OCI-LY7 (cell line): Measurements from ENCODE around the gene MTUS2. TPM values are rescaled to one million over a fixed set of nuclear protein-coding genes. Genes with fewer than 3 reads are reported as not detected.
A peak's percentile ranks its signal among the peaks of the same experiment; 100 is the strongest.

ENCODE experiments used
- Bru-seq: library from RNA; stranded (reverse); fragments of 400-500 nt; gene quantifications from one replicate; lab custom pipeline; 2021; lab: Mats Ljungman, UMichigan
- BruChase-seq, 2 experiments: library from RNA; stranded (reverse); fragments of 400-500 nt; gene quantifications; one replicate each; lab custom pipeline; 2021; lab: Mats Ljungman, UMichigan
- BruUV-seq: library from RNA; stranded (reverse); fragments of 400-500 nt; replicated peaks from 2 replicates; lab custom pipeline; 2021; lab: Mats Ljungman, UMichigan
- CTCF ChIA-PET: fragments of 300-600 bp; sonication (Branson Sonifier 250); formaldehyde crosslinking; loops from one replicate; lab custom pipeline; 2022; ENCODE audit warnings: antibody characterized with exemption; ENCODE audit not compliant: unreplicated experiment; lab: Charles Lee
- POLR2A ChIA-PET: fragments of 300-600 bp; sonication (Branson Sonifier 250); formaldehyde crosslinking; loops from one replicate; lab custom pipeline; 2022; ENCODE audit warnings: antibody characterized with exemption; lab: Charles Lee
- DNase-seq: peaks from one replicate; pipeline ENCODE4 v3.0.0-alpha.2; 2015; ENCODE audit warnings: low spot score
- H2AFZ ChIP-seq: fragments of 200-600 bp; sonication (generic), shearing (Covaris generic); 2 replicates; pipeline ENCODE4 v1.6.1; 2014; ENCODE audit warnings: mild to moderate bottlenecking, antibody characterized with exemption, low read length, moderate library complexity
- H3K27ac ChIP-seq: fragments of 200-600 bp; sonication (generic); 2 replicates; pipeline ENCODE4 v1.5.1; 2014; ENCODE audit warnings: mixed run types, low read depth, mild to moderate bottlenecking, moderate library complexity, low read length, inconsistent platforms; ENCODE audit not compliant: poor library complexity, severe bottlenecking
- H3K36me3 ChIP-seq: fragments of 200-600 bp; sonication (generic); 2 replicates; pipeline ENCODE4 v1.6.1; 2014; ENCODE audit warnings: mild to moderate bottlenecking, antibody characterized with exemption, low read length, moderate library complexity, mixed read lengths; ENCODE audit not compliant: insufficient read depth
- H3K4me1 ChIP-seq: fragments of 200-600 bp; sonication (generic); 2 replicates; pipeline ENCODE4 v1.5.1; 2014; ENCODE audit warnings: mild to moderate bottlenecking, low read length; ENCODE audit not compliant: insufficient read depth, poor library complexity, severe bottlenecking
- H3K4me2 ChIP-seq: fragments of 200-600 bp; sonication (generic); 2 replicates; pipeline ENCODE4 v1.6.1; 2014; ENCODE audit warnings: mild to moderate bottlenecking, low read length
- H3K4me3 ChIP-seq: fragments of 200-600 bp; sonication (generic); 2 replicates; pipeline ENCODE4 v1.5.1; 2014; ENCODE audit warnings: mild to moderate bottlenecking, low read depth, low read length; ENCODE audit not compliant: poor library complexity, severe bottlenecking
- H3K79me2 ChIP-seq: fragments of 200-600 bp; sonication (generic); 2 replicates; pipeline ENCODE4 v1.6.1; 2016; ENCODE audit warnings: low read depth, mild to moderate bottlenecking, low read length, moderate library complexity, mixed read lengths; ENCODE audit not compliant: insufficient read depth
- H3K9me2 ChIP-seq: fragments of 200-600 bp; sonication (generic); 2 replicates; pipeline ENCODE4 v1.6.1; 2016; ENCODE audit warnings: mild to moderate bottlenecking, low read length, mixed read lengths; ENCODE audit not compliant: insufficient read depth
- H3K9me3 ChIP-seq: fragments of 200-600 bp; sonication (generic); 2 replicates; pipeline ENCODE4 v1.6.1; 2014; ENCODE audit warnings: mild to moderate bottlenecking, mixed run types, low read length, mixed read lengths
- H4K20me1 ChIP-seq: fragments of 200-600 bp; sonication (generic); 2 replicates; pipeline ENCODE4 v1.6.1; 2014; ENCODE audit warnings: mild to moderate bottlenecking, antibody characterized with exemption, low read length, moderate library complexity, mixed read lengths; ENCODE audit not compliant: insufficient read depth
- EZH2phosphoT487 ChIP-seq: fragments of 200-600 bp; sonication (generic); IDR thresholded peaks from 2 replicates; pipeline ENCODE4 v1.6.1; 2018; ENCODE audit warnings: low read depth, borderline replicate concordance, mild to moderate bottlenecking, mixed run types, antibody characterized with exemption, low read length, moderate library complexity, mixed read lengths
- intact Hi-C: fragments of 100-400 bp; cut with micrococcal nuclease; formaldehyde crosslinking; loops from one replicate; pipeline ENCODE4 v1.10.0; 2022; ENCODE audit not compliant: unreplicated experiment
- long read RNA-seq: library from polyadenylated mRNA; stranded (forward); transcript quantifications from one replicate; pipeline ENCODE4 v2.0.0, GENCODE V29; 2022
- total RNA-seq, 2 experiments: library from RNA; depleted of rRNA in 1 of 2; stranded (reverse); fragments of >200 nt in 1 of 2; shearing (Covaris generic) in 1 of 2; gene quantifications; 2 replicates each; pipeline ENCODE4 v1.2.3, GENCODE V29; 2014 to 2022
- TF ChIP-seq, protein P1 (sequence below): fragments of 200-600 bp; sonication (generic); conservative IDR thresholded peaks from 2 replicates; pipeline ENCODE4 v1.5.1; 2014; ENCODE audit warnings: mild to moderate bottlenecking, antibody characterized with exemption, low read length, moderate library complexity, mixed read lengths

The MTUS2 gene
- total RNA-seq (2014; rRNA removed; shearing (Covaris generic)) (0.16 and 1.2 TPM in 2 replicates), total RNA-seq (2022) (9.8 TPM in 2 replicates), Bru-seq, nascent RNA (percentile 29 among the genes with signal in this experiment), BruChase-seq, experiment 1, labeled RNA remaining after a 6-hour chase (percentile 29 among the genes with signal in this experiment), BruChase-seq, experiment 2, labeled RNA remaining after a 2-hour chase (percentile 30 among the genes with signal in this experiment)
- long read RNA-seq, transcript MTUS2-202 (9 exons, 1,793 nt), result major isoform, 12 of 16 reads
- long read RNA-seq, partial matches to known transcripts, result 0 of 16 reads
- long read RNA-seq, other reads (novel, unspliced or antisense), result 4 of 16 reads

- BruUV-seq, result no TSS peak
- no peak within 1 kb of the TSS for H3K4me2 ChIP-seq
- no peaks in the 10 kb centered on the region for H3K4me1 ChIP-seq
- H4K20me1 ChIP-seq, result no peaks in the 10 kb centered on the region
- no peak within 1 kb of the TSS for H3K4me3 ChIP-seq
- TF ChIP-seq, protein P1, sequence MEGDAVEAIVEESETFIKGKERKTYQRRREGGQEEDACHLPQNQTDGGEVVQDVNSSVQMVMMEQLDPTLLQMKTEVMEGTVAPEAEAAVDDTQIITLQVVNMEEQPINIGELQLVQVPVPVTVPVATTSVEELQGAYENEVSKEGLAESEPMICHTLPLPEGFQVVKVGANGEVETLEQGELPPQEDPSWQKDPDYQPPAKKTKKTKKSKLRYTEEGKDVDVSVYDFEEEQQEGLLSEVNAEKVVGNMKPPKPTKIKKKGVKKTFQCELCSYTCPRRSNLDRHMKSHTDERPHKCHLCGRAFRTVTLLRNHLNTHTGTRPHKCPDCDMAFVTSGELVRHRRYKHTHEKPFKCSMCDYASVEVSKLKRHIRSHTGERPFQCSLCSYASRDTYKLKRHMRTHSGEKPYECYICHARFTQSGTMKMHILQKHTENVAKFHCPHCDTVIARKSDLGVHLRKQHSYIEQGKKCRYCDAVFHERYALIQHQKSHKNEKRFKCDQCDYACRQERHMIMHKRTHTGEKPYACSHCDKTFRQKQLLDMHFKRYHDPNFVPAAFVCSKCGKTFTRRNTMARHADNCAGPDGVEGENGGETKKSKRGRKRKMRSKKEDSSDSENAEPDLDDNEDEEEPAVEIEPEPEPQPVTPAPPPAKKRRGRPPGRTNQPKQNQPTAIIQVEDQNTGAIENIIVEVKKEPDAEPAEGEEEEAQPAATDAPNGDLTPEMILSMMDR, result no peak
- H3K36me3 ChIP-seq, result no peaks in the 10 kb centered on the region
- H3K79me2 ChIP-seq, result no peaks in the 10 kb centered on the region
- CTCF ChIA-PET, result no interaction called here
- H3K27ac ChIP-seq, result no peak within 1 kb of the TSS
- POLR2A ChIA-PET, result interaction anchor here (0.7 kb wide), 1 partner anchor 1956 kb away, joined by 3 read pairs; no protein-coding TSS in a partner anchor
- H3K9me2 ChIP-seq, result no peaks in the 10 kb centered on the region
- no peaks in the 10 kb centered on the region for H3K9me3 ChIP-seq
- no peak for DNase-seq
- no peak within 1 kb of the TSS for H2AFZ ChIP-seq
- intact Hi-C loops, result no loop called here
Observed at GRCh38 chr13:28820099-28821051, at the start of gene MTUS2. Gene MTUS2, plus strand, starts transcription at chr13:28820339.

DNA sequence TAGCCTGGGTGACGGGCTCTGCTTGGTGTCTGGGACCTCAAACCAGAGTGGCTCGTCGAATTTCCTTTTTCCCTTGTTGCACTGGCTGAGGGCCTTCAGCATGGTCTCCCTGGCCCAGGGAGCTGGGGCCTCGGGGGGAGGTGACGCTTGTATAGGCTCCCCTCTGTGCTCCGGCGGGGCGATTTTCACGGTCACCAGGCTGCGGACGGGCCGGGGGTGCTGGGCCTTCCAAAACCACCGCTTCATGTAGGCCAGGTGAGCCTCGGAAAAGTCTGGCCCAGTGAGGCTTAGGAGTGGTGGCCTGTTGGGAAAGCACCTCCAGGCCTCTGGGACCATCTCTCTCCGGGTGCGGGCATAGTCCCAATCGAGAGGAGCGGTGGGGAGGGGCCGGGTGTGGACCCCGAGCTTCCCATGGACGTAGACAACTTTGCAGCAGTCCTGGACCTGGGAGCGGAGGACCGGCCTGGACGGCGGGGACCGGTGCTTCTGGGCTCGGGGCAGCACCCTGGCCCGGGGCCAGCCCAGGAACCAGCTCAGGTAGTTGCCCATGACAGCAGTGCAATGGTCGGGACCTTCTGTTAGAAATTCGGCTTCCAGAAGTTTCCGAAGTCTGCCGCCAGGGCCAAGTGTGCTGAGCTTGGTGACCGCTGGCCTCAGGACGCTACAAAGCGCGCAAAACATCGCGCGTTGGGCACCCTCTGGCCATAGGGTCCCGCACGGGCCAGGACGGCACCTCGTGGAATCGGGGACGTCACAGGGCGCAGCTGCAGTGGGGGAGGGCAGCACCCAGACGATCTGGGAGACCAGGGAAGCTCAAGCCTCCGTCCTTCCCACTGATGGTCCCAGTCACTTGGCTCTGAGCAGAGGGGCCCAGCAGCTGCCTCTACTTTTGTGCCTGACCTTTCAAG is 41.6 kb upstream of the MTUS2 start:
- Histone ChIP-seq H3K9me2 (no peaks in the 10 kb centered on the region), H3K4me1 (no peaks in the 10 kb centered on the region), H2AFZ (no peak overlapping the region), H3K9me3 (no peaks in the 10 kb centered on the region), H3K27ac (no peak overlapping the region), H3K79me2 (no peaks in the 10 kb centered on the region), H3K36me3 (no peaks in the 10 kb centered on the region), H3K4me2 (no peak overlapping the region), H4K20me1 (no peaks in the 10 kb centered on the region), H3K4me3 (no peak overlapping the region)
- TF ChIP-seq, protein P1, result no peak
- TF ChIP-seq EZH2phosphoT487, result no peak
- CTCF ChIA-PET, result no interaction called here
- intact Hi-C loops, result no loop called here
- no peak for DNase-seq
- no TSS peak for BruUV-seq
- POLR2A ChIA-PET, result no interaction called here
